Small intestine (tissue), 7 donors: ENCODE results near the gene POLR2F. TPM values are rescaled to one million over a fixed set of nuclear protein-coding genes. Genes with fewer than 3 reads are reported as not detected.

Experiments used
- DNase-seq, 2 donors: peaks; one replicate each; pipeline versions ENCODE4 v3.0.0 to v3.0.0-alpha.2; 2013
- FAIRE-seq: peaks from 2 replicates; lab custom pipeline; 2012; peaks lifted over from hg19 to GRCh38; lab: Jason Lieb, UNC
- H3K27ac ChIP-seq, 3 donors: one replicate each; pipeline ENCODE4 v1.5.1; 2013; ENCODE audit warnings: low read length in 2 of 3, mild to moderate bottlenecking in 2 of 3, control low read depth in 1 of 3, inconsistent platforms in 1 of 3, low read depth in 1 of 3, moderate library complexity in 1 of 3
- H3K27me3 ChIP-seq, 3 donors: one replicate each; pipeline ENCODE4 v1.6.1; 2013; ENCODE audit warnings: low read length in 3 of 3, inconsistent platforms in 1 of 3; ENCODE audit not compliant: control insufficient read depth in 3 of 3, insufficient read depth in 3 of 3
- H3K36me3 ChIP-seq, 3 donors: one replicate each; pipeline ENCODE4 v1.6.1; 2013; ENCODE audit warnings: low read length in 3 of 3, inconsistent platforms in 1 of 3, low read depth in 1 of 3, mild to moderate bottlenecking in 1 of 3, moderate library complexity in 1 of 3; ENCODE audit not compliant: control insufficient read depth in 3 of 3, insufficient read depth in 2 of 3
- H3K4me1 ChIP-seq, 3 donors: one replicate each; pipeline ENCODE4 v1.6.1; 2013; ENCODE audit warnings: low read length in 2 of 3, inconsistent platforms in 1 of 3, low read depth in 1 of 3, mild to moderate bottlenecking in 1 of 3, moderate library complexity in 1 of 3; ENCODE audit not compliant: control insufficient read depth in 3 of 3, insufficient read depth in 2 of 3
- H3K4me3 ChIP-seq, 3 donors: one replicate each; pipeline ENCODE4 v1.5.1; 2013; ENCODE audit warnings: low read length in 3 of 3, control low read depth in 1 of 3, inconsistent platforms in 1 of 3, low read depth in 1 of 3, mild to moderate bottlenecking in 1 of 3, moderate library complexity in 1 of 3
- H3K9me3 ChIP-seq, 2 donors: one replicate each; pipeline ENCODE4 v1.6.1; 2013; ENCODE audit warnings: low read depth in 1 of 2, low read length in 1 of 2; ENCODE audit not compliant: control insufficient read depth in 2 of 2, insufficient read depth in 1 of 2
- WGBS, 3 donors: extraction: QIAGEN DNeasy Blood & Tissue Kit; methylation state at CpG; one replicate each; pipeline ENCODE4 v1.1.7; 2013; 5-methylcytosine and 5-hydroxymethylcytosine counted together
- polyA plus RNA-seq, 4 donors: library from polyadenylated mRNA; stranded (reverse) in 3 of 4; unstranded in 1 of 4; fragments of 200-250 nt in 3 of 4; fragments of 120-200 nt in 1 of 4; gene quantifications; one replicate each; pipeline versions ENCODE4 v1.2.1 to v1.2.3, GENCODE V29; 2013
- donor health status: healthy with polysubstance abuse.
- donor health status: control.
- donor health status: control.
- donor health status: Bipolar disorder and iron deficiency.
- donor health status: healthy.

Gene POLR2F
- polyA plus RNA-seq, 4 donors: 53.7 to 146 (median 107) TPM

- no peaks in the 10 kb centered on the region for H3K27me3 ChIP-seq
- H3K4me1 ChIP-seq: no peaks in the 10 kb centered on the region
- 81 to 90% (median 85%) methylated on average over 7 of the region's 7 CpGs for WGBS, 3 donors
- FAIRE-seq: no peak
- H3K9me3 ChIP-seq: no peaks in the 10 kb centered on the region
- H3K36me3 ChIP-seq: peaks cover 0 to 47% (median 4%) of the 10 kb centered on the region in 3 donors
- no peak for DNase-seq
- H3K27ac ChIP-seq: no peak overlapping the region
- no peak overlapping the region for H3K4me3 ChIP-seq
Measured at GRCh38 chr22:37909766-37910165, 43.7 kb upstream of the POLR2F start.

- no peak overlapping the region for H3K4me3 ChIP-seq
- H3K36me3 ChIP-seq: peaks cover 0 to 57% (median 6%) of the 10 kb centered on the region in 3 donors
- FAIRE-seq (no peak), DNase-seq (no peak)
- 82 to 91% (median 89%) methylated on average over 15 of the region's 15 CpGs for WGBS, 3 donors
- H3K27ac ChIP-seq: peak overlapping the region in 1 of 3 donors; percentile 29
- H3K4me1 ChIP-seq: no peaks in the 10 kb centered on the region
- no peaks in the 10 kb centered on the region for H3K9me3 ChIP-seq
- no peaks in the 10 kb centered on the region for H3K27me3 ChIP-seq
Measured at GRCh38 chr22:37910890-37911672, 42.4 kb upstream of the POLR2F start.

- Histone ChIP-seq H3K36me3 (peaks cover 2 to 62% (median 6%) of the 10 kb centered on the region in 3 donors), H3K27me3 (no peaks in the 10 kb centered on the region), H3K9me3 (no peaks in the 10 kb centered on the region), H3K4me1 (no peaks in the 10 kb centered on the region), H3K4me3 (no peak overlapping the region), H3K27ac (no peak overlapping the region)
- DNase-seq (no peak), FAIRE-seq (no peak)
- 76 to 83% (median 82%) methylated on average over 8 of the region's 8 CpGs for WGBS, 3 donors
Measured at GRCh38 chr22:37911697-37912096, 41.8 kb upstream of the POLR2F start.

- H3K4me1 ChIP-seq: no peaks in the 10 kb centered on the region
- DNase-seq (no peak), FAIRE-seq (no peak)
- H3K27ac ChIP-seq: no peak overlapping the region
- peaks cover 2 to 67% (median 9%) of the 10 kb centered on the region in 3 donors for H3K36me3 ChIP-seq
- 73 to 82% (median 81%) methylated on average over 8 of the region's 8 CpGs for WGBS, 3 donors
- H3K4me3 ChIP-seq: no peak overlapping the region
- H3K9me3 ChIP-seq: no peaks in the 10 kb centered on the region
- no peaks in the 10 kb centered on the region for H3K27me3 ChIP-seq
Measured at GRCh38 chr22:37912171-37912570, 41.3 kb upstream of the POLR2F start.

GRCh38 chr22:37913233-37913721 is 40.2 kb upstream of the POLR2F start:
- Histone ChIP-seq H3K36me3 (peaks cover 2 to 75% (median 10%) of the 10 kb centered on the region in 3 donors), H3K9me3 (no peaks in the 10 kb centered on the region), H3K27me3 (no peaks in the 10 kb centered on the region), H3K4me3 (no peak overlapping the region), H3K27ac (no peak overlapping the region), H3K4me1 (peaks cover 0 to 2% (median 0%) of the 10 kb centered on the region in 3 donors)
- 72 to 84% (median 83%) methylated on average over 7 of the region's 7 CpGs for WGBS, 3 donors
- DNase-seq: no peak
- FAIRE-seq: no peak

- Histone ChIP-seq H3K27me3 (no peaks in the 10 kb centered on the region), H3K9me3 (no peaks in the 10 kb centered on the region), H3K27ac (no peak overlapping the region), H3K4me3 (no peak overlapping the region), H3K4me1 (peaks cover 0 to 8% (median 0%) of the 10 kb centered on the region in 3 donors), H3K36me3 (peaks cover 4 to 79% (median 10%) of the 10 kb centered on the region in 3 donors)
- no peak for DNase-seq
- 90 to 94% (median 93%) methylated on average over 5 of the region's 5 CpGs for WGBS, 3 donors
- FAIRE-seq: no peak
Measured at GRCh38 chr22:37916311-37916710, 37.2 kb upstream of the POLR2F start.

GRCh38 chr22:37917874-37918548 is 35.5 kb upstream of the POLR2F start:
- H3K4me1 ChIP-seq: peaks cover 0 to 8% (median 0%) of the 10 kb centered on the region in 3 donors
- H3K9me3 ChIP-seq: no peaks in the 10 kb centered on the region
- no peaks in the 10 kb centered on the region for H3K27me3 ChIP-seq
- FAIRE-seq (no peak), DNase-seq (peak in 1 of 2 donors; percentile 25)
- no peak overlapping the region for H3K27ac ChIP-seq
- no peak overlapping the region for H3K4me3 ChIP-seq
- WGBS, 3 donors: 83 to 88% (median 87%) methylated on average over 4 of the region's 4 CpGs
- peaks cover 5 to 78% (median 10%) of the 10 kb centered on the region in 3 donors for H3K36me3 ChIP-seq

- peaks cover 5 to 78% (median 7%) of the 10 kb centered on the region in 3 donors for H3K36me3 ChIP-seq
- DNase-seq: no peak
- no peak overlapping the region for H3K27ac ChIP-seq
- H3K4me1 ChIP-seq: peaks cover 0 to 8% (median 0%) of the 10 kb centered on the region in 3 donors
- WGBS, 3 donors: 85 to 92% (median 91%) methylated on average over 25 of the region's 25 CpGs
- H3K4me3 ChIP-seq: no peak overlapping the region
- no peaks in the 10 kb centered on the region for H3K9me3 ChIP-seq
- no peak for FAIRE-seq
- no peaks in the 10 kb centered on the region for H3K27me3 ChIP-seq
Measured at GRCh38 chr22:37918580-37919270, 34.8 kb upstream of the POLR2F start.
